ENCODE results near the gene VMAC. TPM values are rescaled to one million over a fixed set of nuclear protein-coding genes. Genes with fewer than 3 reads are reported as not detected.
"Not testable (repeated sequence)": the region's sequence is repeated elsewhere in the genome, so short reads cannot be mapped to it uniquely, and the experiment has no call there.

Gene VMAC
- 3.0 TPM for total RNA-seq
- long read RNA-seq, transcript VMAC-201 (2 exons, 2,254 nt): major isoform, 9 of 10 reads
- long read RNA-seq, partial matches to known transcripts: 0 of 10 reads
- long read RNA-seq, other reads (novel, unspliced or antisense): 1 of 10 reads

DNA sequence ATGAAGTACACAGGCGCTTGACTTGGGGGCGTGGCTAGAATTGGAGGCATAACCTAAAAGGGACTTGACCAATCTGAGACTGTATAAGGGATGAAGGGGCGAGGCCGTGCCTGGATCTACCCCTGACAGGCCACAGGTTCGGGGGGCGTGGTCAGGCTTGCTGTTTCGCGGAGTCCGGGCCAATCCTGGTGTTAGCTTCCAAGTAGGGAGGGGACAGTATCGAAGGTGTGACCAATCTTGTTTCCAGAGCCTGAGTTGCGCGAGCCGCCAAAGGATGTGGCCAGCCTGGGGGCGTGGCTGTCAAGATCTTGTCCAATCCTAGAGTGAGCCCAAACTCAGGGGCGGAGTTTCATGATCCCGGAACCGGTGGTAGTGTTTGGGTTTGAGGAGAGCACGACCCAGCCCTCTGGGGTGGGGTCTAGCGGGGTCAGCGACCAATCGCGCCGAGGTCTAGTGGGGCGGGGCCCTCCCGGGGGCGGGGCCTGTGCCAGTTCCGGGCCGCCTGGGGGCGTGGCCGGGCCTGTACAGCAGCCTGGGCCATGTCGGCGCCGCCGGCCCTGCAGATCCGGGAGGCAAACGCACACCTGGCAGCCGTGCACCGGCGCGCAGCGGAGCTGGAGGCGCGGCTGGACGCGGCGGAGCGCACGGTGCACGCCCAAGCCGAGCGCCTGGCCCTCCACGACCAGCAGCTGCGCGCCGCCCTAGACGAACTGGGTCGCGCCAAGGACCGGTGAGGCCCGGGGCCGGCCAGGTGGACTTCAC, at the start of gene VMAC:
Gene VMAC, plus strand, starts transcription at position 521 of the 762 bp plus-strand sequence. Its CDS starts 19 bp downstream, at position 540.
- DNase-seq (ENCODE audit: low spot score): peak; percentile 100

DNA sequence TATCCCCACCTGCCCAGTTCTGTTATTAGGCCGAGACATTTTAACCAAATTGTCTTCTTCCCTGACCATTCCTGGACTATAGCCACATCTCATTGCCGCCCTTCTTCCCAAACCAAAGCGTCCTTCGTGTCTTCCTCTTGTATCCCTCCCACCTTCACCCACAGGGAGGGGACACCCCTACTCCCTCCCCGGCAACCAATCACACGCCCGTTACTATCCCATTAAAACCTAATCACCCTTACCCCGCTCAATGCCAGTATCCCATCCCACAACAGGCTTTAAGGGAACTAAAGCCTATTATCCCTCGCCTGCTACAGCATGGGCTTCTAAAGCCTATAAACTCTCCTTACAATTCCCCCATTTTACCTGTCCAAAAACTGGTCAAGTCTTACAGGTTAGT, 49.5 kb upstream of the VMAC start:
- not testable (repeated sequence) for DNase-seq (ENCODE audit: low spot score)

- DNase-seq (ENCODE audit: low spot score): no peak
These were observed 47.2 kb upstream of the VMAC start for GRCh38 chr19:5857203-5858081.

DNA sequence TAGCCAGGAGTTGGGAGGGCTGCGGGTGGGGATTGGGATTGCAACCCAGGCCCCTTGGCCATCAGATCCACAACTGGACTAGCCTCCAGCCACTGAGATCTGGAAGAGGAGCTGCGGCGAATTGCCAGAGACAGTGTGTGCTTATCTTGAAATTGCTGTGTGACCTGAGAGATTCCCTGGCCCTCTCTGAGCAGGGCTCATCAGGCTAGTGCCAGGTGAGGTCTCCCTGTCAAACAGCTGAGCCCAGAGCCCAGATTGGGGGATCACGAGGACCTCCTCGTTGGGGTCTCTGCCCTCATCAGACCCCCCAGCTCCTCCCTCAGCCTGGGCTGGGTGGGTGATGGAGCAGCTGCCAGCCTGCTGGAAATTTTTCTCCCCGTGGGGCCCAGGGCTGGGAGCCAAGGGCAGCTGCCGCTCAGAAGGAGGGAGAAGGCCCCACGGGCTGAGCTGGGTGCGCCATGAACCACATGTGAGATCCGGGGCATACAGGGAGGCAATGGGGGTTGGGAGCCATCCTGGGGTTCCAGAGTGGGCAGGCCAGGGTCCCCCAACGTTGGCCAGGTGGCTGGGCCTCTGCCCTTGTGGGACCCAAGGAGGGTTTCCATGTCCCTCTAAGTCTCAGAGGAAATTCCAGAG, 41.5 kb upstream of the VMAC start:
- no peak for DNase-seq (ENCODE audit: low spot score)

GRCh38 chr19:5864013-5864720, 40.5 kb upstream of the VMAC start:
- no peak for DNase-seq (ENCODE audit: low spot score)

DNA sequence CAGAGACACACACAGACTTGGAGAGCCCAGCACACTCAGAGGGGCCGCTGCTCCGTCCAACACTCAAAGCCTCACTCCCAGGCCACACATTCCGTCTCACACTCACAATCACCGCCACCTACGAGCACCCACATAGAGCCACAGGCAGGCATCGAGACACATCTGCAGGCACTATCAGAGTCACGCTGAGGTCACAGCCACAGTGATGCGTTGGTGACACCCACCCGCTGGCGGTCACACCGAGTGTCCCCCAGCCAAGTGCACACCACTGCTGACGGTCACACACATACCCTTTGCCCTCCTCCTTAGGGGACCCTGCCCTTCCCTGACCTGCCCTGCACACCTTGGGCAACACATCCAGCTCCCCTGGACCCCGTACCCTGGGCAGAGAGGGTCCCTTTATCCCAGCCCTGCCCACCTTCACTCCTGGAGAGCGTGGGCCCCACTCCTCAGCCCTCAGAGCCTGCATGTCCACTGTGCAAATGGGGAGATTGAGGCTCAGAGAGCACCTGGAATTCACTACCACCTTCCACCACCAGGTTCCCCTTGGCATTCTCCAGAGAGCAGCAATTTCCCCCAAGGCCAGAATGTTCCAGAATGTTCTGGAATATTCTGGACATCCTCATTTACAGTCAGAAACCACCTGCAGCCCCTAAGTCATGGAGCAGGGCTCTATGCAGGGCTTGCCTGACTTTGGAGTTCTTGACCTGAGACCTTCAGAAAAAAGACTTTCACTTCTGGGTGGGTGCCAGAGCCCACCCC, 39.8 kb upstream of the VMAC start:
- no peak for DNase-seq (ENCODE audit: low spot score)

- no peak for DNase-seq (ENCODE audit: low spot score)
These were observed 38.9 kb upstream of the VMAC start for GRCh38 chr19:5865772-5866171.

DNA sequence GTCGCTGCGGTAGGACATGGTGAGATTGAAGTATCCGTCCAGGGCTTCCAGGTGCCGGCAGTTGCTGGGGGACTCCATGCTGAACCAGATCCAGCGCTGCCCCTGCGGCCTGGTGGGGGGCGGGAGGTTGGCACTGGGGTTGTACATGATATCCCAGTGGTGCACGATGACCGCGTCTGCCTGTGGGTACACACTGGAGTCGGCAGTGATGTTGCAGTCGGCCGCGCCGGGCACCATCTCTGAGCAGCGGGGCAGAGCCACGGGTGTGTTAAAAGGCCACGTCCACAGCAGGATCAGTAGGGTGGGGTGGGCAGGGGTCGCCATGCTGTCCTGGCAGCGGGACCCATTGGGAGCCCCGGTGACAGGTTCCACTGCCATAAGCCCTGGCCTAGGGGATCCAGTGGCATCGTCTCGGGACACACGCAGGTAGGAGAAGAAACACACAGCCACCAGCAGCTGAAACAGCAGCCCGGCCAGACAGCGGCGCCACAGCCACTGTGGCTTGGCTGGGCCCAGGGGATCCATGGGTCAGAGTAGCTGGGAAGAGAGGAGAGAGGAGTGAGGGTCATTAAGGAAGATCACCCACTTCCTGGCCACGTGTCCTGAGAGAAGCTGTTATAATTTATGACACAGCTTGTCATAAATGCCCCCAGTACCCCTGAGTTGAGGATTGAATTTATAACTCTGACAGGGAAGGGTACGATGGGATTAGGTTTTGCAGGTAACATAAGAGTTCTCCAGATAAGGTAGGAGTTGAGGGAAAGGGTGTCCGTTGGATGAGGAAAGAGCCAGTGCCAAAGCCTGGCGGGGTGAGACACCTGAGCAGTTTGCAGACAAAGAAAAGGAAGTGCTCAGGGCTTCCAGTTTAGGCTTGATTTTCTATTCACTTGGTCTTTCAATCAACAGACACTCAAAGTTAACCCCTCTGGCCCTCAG, 37.2 kb upstream of the VMAC start:
- DNase-seq (ENCODE audit: low spot score): no peak

DNA sequence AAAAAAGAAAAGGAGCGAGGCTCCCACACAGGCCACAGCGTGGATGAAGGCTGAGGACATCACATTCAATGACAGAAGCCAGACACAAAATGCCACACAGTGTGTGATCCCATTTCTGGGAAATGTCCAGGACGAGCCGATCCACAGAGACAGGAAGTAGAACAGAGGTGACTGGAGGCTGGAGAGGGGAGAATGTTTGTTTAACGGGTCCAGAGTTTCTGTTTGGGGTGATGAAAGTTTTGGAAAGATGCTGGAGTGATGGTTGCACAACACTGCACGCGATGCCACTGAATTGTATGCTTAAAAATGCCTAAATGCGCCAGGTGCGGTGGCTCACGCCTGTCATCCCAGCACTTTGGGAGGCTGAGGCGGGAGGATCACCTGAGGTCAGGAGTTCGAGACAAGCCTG, 33.7 kb upstream of the VMAC start:
- DNase-seq (ENCODE audit: low spot score): no peak

DNA sequence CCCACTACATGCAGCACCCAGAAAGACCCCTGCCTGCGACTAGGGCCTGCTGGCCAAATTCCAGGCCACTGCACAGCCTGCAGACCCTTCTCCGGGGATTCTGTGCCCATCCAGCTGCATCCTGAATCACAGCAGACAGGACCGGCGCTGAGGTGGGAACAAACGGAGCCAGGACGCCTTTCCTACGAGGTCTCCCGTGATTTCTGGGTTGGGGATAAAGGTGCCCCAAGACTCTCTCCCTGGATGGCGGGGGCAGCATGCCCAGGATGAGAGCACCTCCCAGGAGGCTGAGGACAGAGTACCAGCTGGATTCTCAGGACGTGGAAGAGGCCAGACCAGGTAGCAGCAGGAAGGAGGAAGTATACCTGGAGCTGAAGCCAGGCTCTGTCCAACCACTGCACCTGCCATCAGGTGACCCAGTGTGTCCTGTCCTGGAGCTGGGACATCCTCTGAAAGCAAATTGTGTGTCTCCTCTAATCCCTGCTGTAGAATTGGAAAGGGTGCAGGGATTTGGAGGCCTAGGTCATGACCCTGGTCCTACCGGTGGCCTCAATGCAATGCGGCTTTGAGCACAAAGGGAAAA, 31.0 kb upstream of the VMAC start:
- DNase-seq (ENCODE audit: low spot score): no peak

DNA sequence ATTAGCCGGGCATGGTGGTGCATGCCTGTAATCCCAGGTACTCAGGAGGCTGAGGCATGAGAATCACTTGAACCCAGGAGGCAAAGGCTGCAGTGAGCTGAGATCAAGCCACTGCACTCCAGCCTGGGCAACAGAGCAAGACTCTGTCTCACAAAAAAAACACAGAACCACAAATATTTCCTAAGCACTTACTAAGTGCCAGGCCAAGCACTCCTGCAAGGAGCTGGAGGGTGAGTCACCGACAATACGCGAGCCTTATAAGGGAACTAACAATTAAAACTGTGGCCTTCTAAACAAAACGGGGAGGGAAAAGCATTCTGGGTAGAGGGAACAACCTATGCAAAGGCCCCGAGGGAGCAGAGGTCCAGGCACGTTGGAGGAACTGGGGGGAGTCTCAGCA, 30.2 kb upstream of the VMAC start:
- not testable (repeated sequence) for DNase-seq (ENCODE audit: low spot score)

- no peak for DNase-seq (ENCODE audit: low spot score)
These were observed 27.2 kb upstream of the VMAC start for GRCh38 chr19:5877427-5877826.

GRCh38 chr19:5877882-5878281, 26.8 kb upstream of the VMAC start:
- DNase-seq (ENCODE audit: low spot score): no peak

GRCh38 chr19:5880196-5880595, 24.5 kb upstream of the VMAC start:
- DNase-seq (ENCODE audit: low spot score): no peak

GRCh38 chr19:5880604-5881078, 24.0 kb upstream of the VMAC start:
- DNase-seq (ENCODE audit: low spot score): no peak

GRCh38 chr19:5881543-5882299, 23.0 kb upstream of the VMAC start:
- DNase-seq (ENCODE audit: low spot score): no peak

- DNase-seq (ENCODE audit: low spot score): no peak
These were observed 22.2 kb upstream of the VMAC start for GRCh38 chr19:5882421-5882968.

All from mesenteric fat pad (tissue), 1 donor.